ENCODE results near the gene COL19A1.
"Not testable (repeated sequence)": the region's sequence is repeated elsewhere in the genome, so short reads cannot be mapped to it uniquely, and the experiment has no call there.

Gene COL19A1

DNA sequence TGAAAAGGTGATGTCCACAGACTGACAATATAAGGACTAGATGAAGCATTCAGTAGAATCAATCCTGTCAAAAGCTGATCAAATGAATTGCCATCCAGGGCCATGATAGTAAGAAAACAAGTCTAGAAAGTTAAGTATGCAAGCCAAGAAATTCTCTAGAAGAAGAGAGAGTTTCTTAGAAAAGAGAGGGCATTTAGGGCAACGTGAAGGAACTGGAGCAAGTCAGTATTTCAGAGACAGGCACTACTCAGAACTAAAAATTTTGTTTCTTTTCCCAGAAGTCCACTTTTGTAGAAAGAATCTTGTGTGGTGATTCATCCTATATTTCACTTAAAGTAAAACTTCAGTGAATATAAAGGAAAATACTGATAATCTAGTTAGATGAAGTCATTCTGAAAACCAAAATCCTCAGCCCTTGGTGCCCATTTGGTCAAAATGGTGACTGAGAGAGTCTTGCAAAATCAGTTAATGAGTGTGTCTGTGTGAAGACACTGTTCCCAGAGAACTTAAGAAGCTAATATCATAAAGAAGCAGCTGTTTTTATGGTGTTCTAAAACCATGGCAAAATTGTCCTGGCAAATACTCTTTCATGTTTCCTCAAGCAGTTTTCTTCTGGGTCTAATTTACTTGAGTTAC lies 82.2 kb downstream of the COL19A1 start:
- Histone ChIP-seq H3K4me1 (ENCODE audit: control insufficient read depth in 1 of 2, insufficient read depth in 2 of 2, low read length in 2 of 2) (no peaks in the 10 kb centered on the region), H3K27me3 (ENCODE audit: control insufficient read depth in 1 of 2, insufficient read depth in 2 of 2, low read length in 2 of 2) (no peaks in the 10 kb centered on the region), H3K9ac (ENCODE audit: low read depth in 1 of 2, low read length in 2 of 2) (no peak overlapping the region)

DNA sequence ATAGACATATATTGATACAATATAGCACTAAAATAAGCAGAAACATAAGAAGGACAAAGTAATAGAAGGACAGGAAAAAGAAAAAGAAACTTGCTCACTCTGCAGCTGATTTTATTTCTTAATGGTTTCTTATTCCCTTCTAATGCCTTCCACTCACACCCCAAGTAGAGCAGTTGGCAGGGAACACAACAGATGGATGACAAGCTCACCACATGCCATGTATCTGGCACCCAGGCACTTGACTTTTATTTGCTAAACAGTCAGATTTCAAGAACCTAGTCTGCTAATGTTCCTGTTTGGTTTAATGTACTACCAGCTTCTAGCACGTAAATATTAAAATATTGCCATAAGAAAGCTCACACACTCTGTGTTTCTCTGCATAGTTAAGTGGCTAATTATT lies 87.1 kb downstream of the COL19A1 start:
- H3K9ac ChIP-seq (ENCODE audit: low read depth in 1 of 2, low read length in 2 of 2): no peak overlapping the region
- no peak overlapping the region for H3K27ac ChIP-seq (ENCODE audit: low read depth, low read length)
- H3K36me3 ChIP-seq (ENCODE audit: control insufficient read depth in 1 of 2, insufficient read depth in 2 of 2, low read length in 2 of 2): no peaks in the 10 kb centered on the region
- H3K9me3 ChIP-seq (ENCODE audit: control insufficient read depth in 1 of 2, low read length in 2 of 2): no peaks in the 10 kb centered on the region
- H3K27me3 ChIP-seq (ENCODE audit: control insufficient read depth in 1 of 2, insufficient read depth in 2 of 2, low read length in 2 of 2): no peaks in the 10 kb centered on the region
- H3K4me1 ChIP-seq (ENCODE audit: control insufficient read depth in 1 of 2, insufficient read depth in 2 of 2, low read length in 2 of 2): no peaks in the 10 kb centered on the region
- H3K4me3 ChIP-seq (ENCODE audit: low read depth in 1 of 2, low read length in 2 of 2): no peak overlapping the region

More for the DNA sequence above, 82.2 kb downstream of the COL19A1 start:
- no peak overlapping the region for H3K4me3 ChIP-seq (ENCODE audit: low read depth in 1 of 2, low read length in 2 of 2)
- H3K27ac ChIP-seq (ENCODE audit: low read depth, low read length): no peak overlapping the region
- H3K9me3 ChIP-seq (ENCODE audit: control insufficient read depth in 1 of 2, low read length in 2 of 2): no peaks in the 10 kb centered on the region
- no peaks in the 10 kb centered on the region for H3K36me3 ChIP-seq (ENCODE audit: control insufficient read depth in 1 of 2, insufficient read depth in 2 of 2, low read length in 2 of 2)

GRCh38 chr6:69954733-69955132 lies 88.4 kb downstream of the COL19A1 start:
- Histone ChIP-seq H3K4me3 (ENCODE audit: low read depth in 1 of 2, low read length in 2 of 2) (no peak overlapping the region), H3K27ac (ENCODE audit: low read depth, low read length) (no peak overlapping the region), H3K9me3 (ENCODE audit: control insufficient read depth in 1 of 2, low read length in 2 of 2) (no peaks in the 10 kb centered on the region), H3K36me3 (ENCODE audit: control insufficient read depth in 1 of 2, insufficient read depth in 2 of 2, low read length in 2 of 2) (no peaks in the 10 kb centered on the region), H3K27me3 (ENCODE audit: control insufficient read depth in 1 of 2, insufficient read depth in 2 of 2, low read length in 2 of 2) (no peaks in the 10 kb centered on the region), H3K4me1 (ENCODE audit: control insufficient read depth in 1 of 2, insufficient read depth in 2 of 2, low read length in 2 of 2) (no peaks in the 10 kb centered on the region), H3K9ac (ENCODE audit: low read depth in 1 of 2, low read length in 2 of 2) (no peak overlapping the region)

- Histone ChIP-seq H3K9ac (ENCODE audit: low read depth in 1 of 2, low read length in 2 of 2) (no peak overlapping the region), H3K27me3 (ENCODE audit: control insufficient read depth in 1 of 2, insufficient read depth in 2 of 2, low read length in 2 of 2) (no peaks in the 10 kb centered on the region), H3K4me3 (ENCODE audit: low read depth in 1 of 2, low read length in 2 of 2) (no peak overlapping the region), H3K4me1 (ENCODE audit: control insufficient read depth in 1 of 2, insufficient read depth in 2 of 2, low read length in 2 of 2) (no peaks in the 10 kb centered on the region), H3K9me3 (ENCODE audit: control insufficient read depth in 1 of 2, low read length in 2 of 2) (no peaks in the 10 kb centered on the region), H3K27ac (ENCODE audit: low read depth, low read length) (no peak overlapping the region), H3K36me3 (ENCODE audit: control insufficient read depth in 1 of 2, insufficient read depth in 2 of 2, low read length in 2 of 2) (no peaks in the 10 kb centered on the region)
Observed at GRCh38 chr6:69957985-69958559, 91.7 kb downstream of the COL19A1 start.

DNA sequence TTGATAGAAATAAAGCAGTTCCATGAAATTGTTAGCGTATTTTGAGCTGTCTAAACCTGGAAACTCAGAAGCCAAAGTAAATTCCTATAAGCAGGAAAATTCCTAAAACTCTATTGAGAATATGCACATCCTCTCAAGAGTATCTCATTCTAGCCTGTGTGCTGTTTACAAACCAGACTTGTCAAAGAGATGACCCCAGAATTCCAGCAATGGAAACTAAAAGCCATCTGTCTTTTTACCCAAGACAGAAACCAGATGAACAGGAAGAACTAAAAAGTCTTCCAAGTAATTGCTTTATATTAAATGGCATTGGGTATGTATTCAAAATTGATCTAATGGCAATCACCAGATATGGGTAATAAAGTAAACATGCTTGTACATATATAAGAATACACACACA lies 92.6 kb downstream of the COL19A1 start:
- Histone ChIP-seq H3K27ac (ENCODE audit: low read depth, low read length) (no peak overlapping the region), H3K4me3 (ENCODE audit: low read depth in 1 of 2, low read length in 2 of 2) (no peak overlapping the region), H3K9ac (ENCODE audit: low read depth in 1 of 2, low read length in 2 of 2) (no peak overlapping the region), H3K9me3 (ENCODE audit: control insufficient read depth in 1 of 2, low read length in 2 of 2) (no peaks in the 10 kb centered on the region), H3K27me3 (ENCODE audit: control insufficient read depth in 1 of 2, insufficient read depth in 2 of 2, low read length in 2 of 2) (no peaks in the 10 kb centered on the region), H3K4me1 (ENCODE audit: control insufficient read depth in 1 of 2, insufficient read depth in 2 of 2, low read length in 2 of 2) (no peaks in the 10 kb centered on the region), H3K36me3 (ENCODE audit: control insufficient read depth in 1 of 2, insufficient read depth in 2 of 2, low read length in 2 of 2) (no peaks in the 10 kb centered on the region)

- not testable (repeated sequence) for H3K27ac ChIP-seq (ENCODE audit: low read depth, low read length); H3K9me3 ChIP-seq (ENCODE audit: control insufficient read depth in 1 of 2, low read length in 2 of 2); H3K4me3 ChIP-seq (ENCODE audit: low read depth in 1 of 2, low read length in 2 of 2); H3K9ac ChIP-seq (ENCODE audit: low read depth in 1 of 2, low read length in 2 of 2); H3K27me3 ChIP-seq (ENCODE audit: control insufficient read depth in 1 of 2, insufficient read depth in 2 of 2, low read length in 2 of 2); H3K4me1 ChIP-seq (ENCODE audit: control insufficient read depth in 1 of 2, insufficient read depth in 2 of 2, low read length in 2 of 2); H3K36me3 ChIP-seq (ENCODE audit: control insufficient read depth in 1 of 2, insufficient read depth in 2 of 2, low read length in 2 of 2)
Observed at GRCh38 chr6:69965974-69966373, 99.6 kb downstream of the COL19A1 start.

- no peaks in the 10 kb centered on the region for H3K27me3 ChIP-seq (ENCODE audit: control insufficient read depth in 1 of 2, insufficient read depth in 2 of 2, low read length in 2 of 2)
- H3K4me1 ChIP-seq (ENCODE audit: control insufficient read depth in 1 of 2, insufficient read depth in 2 of 2, low read length in 2 of 2): no peaks in the 10 kb centered on the region
- no peaks in the 10 kb centered on the region for H3K36me3 ChIP-seq (ENCODE audit: control insufficient read depth in 1 of 2, insufficient read depth in 2 of 2, low read length in 2 of 2)
- H3K9ac ChIP-seq (ENCODE audit: low read depth in 1 of 2, low read length in 2 of 2): no peak overlapping the region
- no peak overlapping the region for H3K27ac ChIP-seq (ENCODE audit: low read depth, low read length)
- H3K4me3 ChIP-seq (ENCODE audit: low read depth in 1 of 2, low read length in 2 of 2): no peak overlapping the region
- H3K9me3 ChIP-seq (ENCODE audit: control insufficient read depth in 1 of 2, low read length in 2 of 2): no peaks in the 10 kb centered on the region
Observed at GRCh38 chr6:69973138-69973537, 106.8 kb downstream of the COL19A1 start.

GRCh38 chr6:69973763-69974162 lies 107.4 kb downstream of the COL19A1 start:
- no peak overlapping the region for H3K9ac ChIP-seq (ENCODE audit: low read depth in 1 of 2, low read length in 2 of 2)
- no peaks in the 10 kb centered on the region for H3K9me3 ChIP-seq (ENCODE audit: control insufficient read depth in 1 of 2, low read length in 2 of 2)
- H3K4me3 ChIP-seq (ENCODE audit: low read depth in 1 of 2, low read length in 2 of 2): no peak overlapping the region
- H3K27ac ChIP-seq (ENCODE audit: low read depth, low read length): no peak overlapping the region
- H3K36me3 ChIP-seq (ENCODE audit: control insufficient read depth in 1 of 2, insufficient read depth in 2 of 2, low read length in 2 of 2): no peaks in the 10 kb centered on the region
- H3K27me3 ChIP-seq (ENCODE audit: control insufficient read depth in 1 of 2, insufficient read depth in 2 of 2, low read length in 2 of 2): no peaks in the 10 kb centered on the region
- H3K4me1 ChIP-seq (ENCODE audit: control insufficient read depth in 1 of 2, insufficient read depth in 2 of 2, low read length in 2 of 2): no peaks in the 10 kb centered on the region

GRCh38 chr6:69974193-69974592 lies 107.8 kb downstream of the COL19A1 start:
- Histone ChIP-seq H3K27me3 (ENCODE audit: control insufficient read depth in 1 of 2, insufficient read depth in 2 of 2, low read length in 2 of 2) (no peaks in the 10 kb centered on the region), H3K4me3 (ENCODE audit: low read depth in 1 of 2, low read length in 2 of 2) (no peak overlapping the region)

DNA sequence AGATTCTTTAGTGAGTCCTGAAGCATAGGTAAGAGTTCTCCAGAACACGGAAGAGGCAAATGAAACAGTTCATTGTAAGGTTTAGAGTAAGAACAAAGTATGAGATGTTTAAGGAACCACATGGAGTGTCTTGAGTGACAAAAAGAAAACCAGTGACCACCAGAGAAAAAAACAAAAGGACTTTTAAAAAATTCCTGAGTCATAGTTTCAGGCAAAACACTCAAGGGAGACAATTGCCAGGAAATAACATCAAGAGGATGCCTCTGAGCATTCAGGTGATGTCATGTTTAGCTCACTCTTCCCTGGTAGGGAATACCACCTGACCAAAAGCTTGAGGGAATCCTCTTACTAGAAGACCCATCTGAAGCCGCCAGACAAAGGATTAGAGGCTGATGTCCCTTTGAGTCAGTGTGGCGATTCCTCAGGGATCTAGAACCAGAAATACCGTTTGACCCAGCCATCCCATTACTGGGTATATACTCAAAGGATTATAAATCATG lies 110.3 kb downstream of the COL19A1 start:
- H3K4me3 ChIP-seq (ENCODE audit: low read depth in 1 of 2, low read length in 2 of 2): no peak overlapping the region
- H3K36me3 ChIP-seq (ENCODE audit: control insufficient read depth in 1 of 2, insufficient read depth in 2 of 2, low read length in 2 of 2): no peaks in the 10 kb centered on the region
- H3K9me3 ChIP-seq (ENCODE audit: control insufficient read depth in 1 of 2, low read length in 2 of 2): no peaks in the 10 kb centered on the region
- no peaks in the 10 kb centered on the region for H3K27me3 ChIP-seq (ENCODE audit: control insufficient read depth in 1 of 2, insufficient read depth in 2 of 2, low read length in 2 of 2)
- H3K9ac ChIP-seq (ENCODE audit: low read depth in 1 of 2, low read length in 2 of 2): no peak overlapping the region
- no peaks in the 10 kb centered on the region for H3K4me1 ChIP-seq (ENCODE audit: control insufficient read depth in 1 of 2, insufficient read depth in 2 of 2, low read length in 2 of 2)
- no peak overlapping the region for H3K27ac ChIP-seq (ENCODE audit: low read depth, low read length)

More at GRCh38 chr6:69974193-69974592, 107.8 kb downstream of the COL19A1 start:
- Histone ChIP-seq H3K27ac (ENCODE audit: low read depth, low read length) (no peak overlapping the region), H3K9me3 (ENCODE audit: control insufficient read depth in 1 of 2, low read length in 2 of 2) (no peaks in the 10 kb centered on the region), H3K9ac (ENCODE audit: low read depth in 1 of 2, low read length in 2 of 2) (no peak overlapping the region), H3K4me1 (ENCODE audit: control insufficient read depth in 1 of 2, insufficient read depth in 2 of 2, low read length in 2 of 2) (no peaks in the 10 kb centered on the region), H3K36me3 (ENCODE audit: control insufficient read depth in 1 of 2, insufficient read depth in 2 of 2, low read length in 2 of 2) (no peaks in the 10 kb centered on the region)

Data from duodenal mucosa (tissue), 2 donors.